ENCODE data around the gene TBC1D3D. TPM values are rescaled to one million over a fixed set of nuclear protein-coding genes. Genes with fewer than 3 reads are reported as not detected.
A peak's percentile ranks its signal among the peaks of the same experiment; 100 is the strongest.
"Not testable (repeated sequence)": the region's sequence is repeated elsewhere in the genome, so short reads cannot be mapped to it uniquely, and the experiment has no call there.

Gene TBC1D3D
- not detected in 2 replicates for total RNA-seq (2013; cell fraction: nucleolus; rRNA removed)
- total RNA-seq (2014; rRNA removed) (0.11 TPM in 1 of 2 replicates, not detected in the other), total RNA-seq (2014; rRNA removed; fragmentation: Illumina TruSeq; extraction: Trizol) (0.09 TPM in 1 of 2 replicates, not detected in the other), total RNA-seq (2021) (0.67 TPM in 1 of 2 replicates, not detected in the other), polyA plus RNA-seq (2011; rRNA removed) (0.22 TPM in 1 of 2 replicates, not detected in the other), polyA plus RNA-seq (2014; fragmentation: Illumina TruSeq; extraction: Trizol) (0.06 TPM in 1 of 2 replicates, not detected in the other), polyA plus RNA-seq (2014; fragmentation: Nextera tagmentation; extraction: Ambion mirVana) (not detected), polyA plus RNA-seq (2014; rRNA removed) (not detected in 2 replicates), polyA plus RNA-seq (2016; fragmentation: Nextera tagmentation; extraction: Ambion mirVana) (not detected), polyA minus RNA-seq (2011; rRNA and poly(A)+ RNA removed) (not detected in 2 replicates), Bru-seq, nascent RNA (not detected), BruChase-seq, experiment 1, labeled RNA remaining after a 6-hour chase (not detected), BruChase-seq, experiment 2, labeled RNA remaining after a 2-hour chase (percentile 3 among the genes with signal in this experiment)
- polyA plus RNA-seq (2011; ENCODE audit: low read depth): 0.14 TPM
- 0.10 and 0.12 TPM in 2 replicates for polyA plus RNA-seq (2011; cell fraction: cytosol; rRNA removed)
- polyA plus RNA-seq (2011; cell fraction: nucleus; rRNA removed): 0.46 and 0.54 TPM in 2 replicates
- 0.10 and 0.12 TPM in 2 replicates for polyA plus RNA-seq (2012)
- not detected in 2 replicates for polyA minus RNA-seq (2011; cell fraction: cytosol; rRNA and poly(A)+ RNA removed)
- not detected in 2 replicates for polyA minus RNA-seq (2011; cell fraction: nucleus; rRNA and poly(A)+ RNA removed)
- long read RNA-seq, experiment 1: 0 reads
- long read RNA-seq, experiment 2: 0 reads

GRCh38 chr17:38003676-38004075, at the start of gene TBC1D3D:
TBC1D3D (plus strand) TSS chr17:38003976; CDS start chr17:38005561, 1,585 bp downstream.
- H3K4me1 ChIP-seq (ENCODE audit: control insufficient read depth, insufficient read depth, low read length); BruUV-seq (replicated peaks); FAIRE-seq; H3K4me2 ChIP-seq (ENCODE audit: control insufficient read depth, insufficient read depth); H3K27ac ChIP-seq (ENCODE audit: control insufficient read depth, insufficient read depth); ATAC-seq; intact Hi-C loops (cut with micrococcal nuclease; ENCODE audit: unreplicated experiment); H3K79me2 ChIP-seq (ENCODE audit: control insufficient read depth, insufficient read depth, low read length); H3K9ac ChIP-seq (ENCODE audit: control insufficient read depth, insufficient read depth, low read length); SMC1A ChIA-PET (ENCODE audit: uncharacterized antibody, unreplicated experiment); H3K36me3 ChIP-seq (ENCODE audit: control insufficient read depth in 2 of 2, insufficient read depth in 2 of 2, low read length in 1 of 2); H3K4me3 ChIP-seq; in situ Hi-C loops (cut with MboI); H3K27me3 ChIP-seq (replicated peaks in 1 of 2; ENCODE audit: control insufficient read depth in 2 of 2, insufficient read depth in 2 of 2, low read length in 1 of 2); RAD21 ChIA-PET (ENCODE audit: unreplicated experiment); DNase-seq (ENCODE audit: low read depth, low spot score); CTCF ChIA-PET; H3K9me3 ChIP-seq (replicated peaks; ENCODE audit: control insufficient read depth, insufficient read depth, low read length); H4K20me1 ChIP-seq (ENCODE audit: control insufficient read depth, insufficient read depth); H2AFZ ChIP-seq (ENCODE audit: control insufficient read depth, low read depth, low read length); POLR2A ChIA-PET: not testable (repeated sequence)
- WGBS (ENCODE audit: insufficient coverage, insufficient replicate concordance, low lambda C conversion rate, missing lambda C conversion rate): no CpG with 5 or more reads among the region's 11 CpGs

GRCh38 chr17:37988960-37989359, 14.8 kb upstream of the TBC1D3D start, which contains the start of gene TBC1D3L:
TBC1D3L (minus strand) TSS chr17:37989060; CDS start chr17:37987520, 1,540 bp downstream.
- H3K9ac ChIP-seq (ENCODE audit: control insufficient read depth, insufficient read depth, low read length); H3K4me3 ChIP-seq; CTCF ChIA-PET; BruUV-seq (replicated peaks); H3K9me3 ChIP-seq (replicated peaks; ENCODE audit: control insufficient read depth, insufficient read depth, low read length); H3K4me1 ChIP-seq (ENCODE audit: control insufficient read depth, insufficient read depth, low read length); RAD21 ChIA-PET (ENCODE audit: unreplicated experiment); H2AFZ ChIP-seq (ENCODE audit: control insufficient read depth, low read depth, low read length); in situ Hi-C loops (cut with MboI); H3K27me3 ChIP-seq (replicated peaks in 1 of 2; ENCODE audit: control insufficient read depth in 2 of 2, insufficient read depth in 2 of 2, low read length in 1 of 2); FAIRE-seq; H3K79me2 ChIP-seq (ENCODE audit: control insufficient read depth, insufficient read depth, low read length); H3K4me2 ChIP-seq (ENCODE audit: control insufficient read depth, insufficient read depth); H3K27ac ChIP-seq (ENCODE audit: control insufficient read depth, insufficient read depth); H3K36me3 ChIP-seq (ENCODE audit: control insufficient read depth in 2 of 2, insufficient read depth in 2 of 2, low read length in 1 of 2); SMC1A ChIA-PET (ENCODE audit: uncharacterized antibody, unreplicated experiment); ATAC-seq; DNase-seq (ENCODE audit: low read depth, low spot score); intact Hi-C loops (cut with micrococcal nuclease; ENCODE audit: unreplicated experiment); H4K20me1 ChIP-seq (ENCODE audit: control insufficient read depth, insufficient read depth); POLR2A ChIA-PET: not testable (repeated sequence)
- no CpG with 5 or more reads among the region's 11 CpGs for WGBS (ENCODE audit: insufficient coverage, insufficient replicate concordance, low lambda C conversion rate, missing lambda C conversion rate)

Other genes with a start within 250 kb of the TBC1D3D start
- gene TBC1D3K, start 79.6 kb upstream of the TBC1D3D start, total RNA-seq (2014; rRNA removed): not detected in 2 replicates
- gene TBC1D3K, start 79.6 kb upstream of the TBC1D3D start, total RNA-seq (2014; rRNA removed; fragmentation: Illumina TruSeq; extraction: Trizol): not detected in 2 replicates
- gene TBC1D3K, start 79.6 kb upstream of the TBC1D3D start, total RNA-seq (2021): not detected in 2 replicates
- gene TBC1D3K, start 79.6 kb upstream of the TBC1D3D start, polyA plus RNA-seq (2011; rRNA removed): not detected in 2 replicates
- gene TBC1D3K, start 79.6 kb upstream of the TBC1D3D start, polyA plus RNA-seq (2014; fragmentation: Illumina TruSeq; extraction: Trizol): not detected in 2 replicates
- gene TBC1D3K, start 79.6 kb upstream of the TBC1D3D start, polyA plus RNA-seq (2014; fragmentation: Nextera tagmentation; extraction: Ambion mirVana): not detected
- not detected in 2 replicates for gene TBC1D3K, start 79.6 kb upstream of the TBC1D3D start, polyA plus RNA-seq (2014; rRNA removed)
- not detected for gene TBC1D3K, start 79.6 kb upstream of the TBC1D3D start, polyA plus RNA-seq (2016; fragmentation: Nextera tagmentation; extraction: Ambion mirVana)
- gene TBC1D3L, start 14.9 kb upstream of the TBC1D3D start, total RNA-seq (2014; rRNA removed): 5.9 and 6.4 TPM in 2 replicates
- 3.8 and 4.2 TPM in 2 replicates for gene TBC1D3L, start 14.9 kb upstream of the TBC1D3D start, total RNA-seq (2014; rRNA removed; fragmentation: Illumina TruSeq; extraction: Trizol)
- 9.7 and 10.4 TPM in 2 replicates for gene TBC1D3L, start 14.9 kb upstream of the TBC1D3D start, total RNA-seq (2021)
- gene TBC1D3L, start 14.9 kb upstream of the TBC1D3D start, polyA plus RNA-seq (2011; rRNA removed): 14.5 and 14.8 TPM in 2 replicates
- gene TBC1D3L, start 14.9 kb upstream of the TBC1D3D start, polyA plus RNA-seq (2014; fragmentation: Illumina TruSeq; extraction: Trizol): 3.0 and 4.7 TPM in 2 replicates
- gene TBC1D3L, start 14.9 kb upstream of the TBC1D3D start, polyA plus RNA-seq (2014; fragmentation: Nextera tagmentation; extraction: Ambion mirVana): 1 to 10 TPM in 1 of 2 experiments, under 1 TPM in 1; 0.31 to 1.4 TPM
- gene TBC1D3L, start 14.9 kb upstream of the TBC1D3D start, polyA plus RNA-seq (2014; rRNA removed): 13.3 and 15.4 TPM in 2 replicates
- 1 to 10 TPM; 3.7 TPM for gene TBC1D3L, start 14.9 kb upstream of the TBC1D3D start, polyA plus RNA-seq (2016; fragmentation: Nextera tagmentation; extraction: Ambion mirVana)
- not detected in 2 replicates for gene TBC1D3C, start 64.7 kb downstream of the TBC1D3D start, total RNA-seq (2014; rRNA removed)
- not detected in 2 replicates for gene TBC1D3C, start 64.7 kb downstream of the TBC1D3D start, total RNA-seq (2014; rRNA removed; fragmentation: Illumina TruSeq; extraction: Trizol)
- not detected in 2 replicates for gene TBC1D3C, start 64.7 kb downstream of the TBC1D3D start, total RNA-seq (2021)
- gene TBC1D3C, start 64.7 kb downstream of the TBC1D3D start, polyA plus RNA-seq (2011; rRNA removed): not detected in 2 replicates
- gene TBC1D3C, start 64.7 kb downstream of the TBC1D3D start, polyA plus RNA-seq (2014; fragmentation: Illumina TruSeq; extraction: Trizol): not detected in 2 replicates
- not detected for gene TBC1D3C, start 64.7 kb downstream of the TBC1D3D start, polyA plus RNA-seq (2014; fragmentation: Nextera tagmentation; extraction: Ambion mirVana)
- gene TBC1D3C, start 64.7 kb downstream of the TBC1D3D start, polyA plus RNA-seq (2014; rRNA removed): not detected in 2 replicates
- under 1 TPM in 1 of 2 experiments, not detected in 1; 0.09 TPM for gene TBC1D3C, start 64.7 kb downstream of the TBC1D3D start, polyA plus RNA-seq (2016; fragmentation: Nextera tagmentation; extraction: Ambion mirVana)
- gene TBC1D3E, start 124.0 kb downstream of the TBC1D3D start, total RNA-seq (2014; rRNA removed): not detected in 2 replicates
- gene TBC1D3E, start 124.0 kb downstream of the TBC1D3D start, total RNA-seq (2014; rRNA removed; fragmentation: Illumina TruSeq; extraction: Trizol): not detected in 2 replicates
- gene TBC1D3E, start 124.0 kb downstream of the TBC1D3D start, total RNA-seq (2021): not detected in 2 replicates
- 0.04 TPM in 1 of 2 replicates, not detected in the other for gene TBC1D3E, start 124.0 kb downstream of the TBC1D3D start, polyA plus RNA-seq (2011; rRNA removed)
- not detected in 2 replicates for gene TBC1D3E, start 124.0 kb downstream of the TBC1D3D start, polyA plus RNA-seq (2014; fragmentation: Illumina TruSeq; extraction: Trizol)
- gene TBC1D3E, start 124.0 kb downstream of the TBC1D3D start, polyA plus RNA-seq (2014; fragmentation: Nextera tagmentation; extraction: Ambion mirVana): not detected
- gene TBC1D3E, start 124.0 kb downstream of the TBC1D3D start, polyA plus RNA-seq (2014; rRNA removed): not detected in 2 replicates
- not detected for gene TBC1D3E, start 124.0 kb downstream of the TBC1D3D start, polyA plus RNA-seq (2016; fragmentation: Nextera tagmentation; extraction: Ambion mirVana)
- gene TBC1D3, start 188.6 kb downstream of the TBC1D3D start, total RNA-seq (2014; rRNA removed): not detected in 2 replicates
- not detected in 2 replicates for gene TBC1D3, start 188.6 kb downstream of the TBC1D3D start, total RNA-seq (2014; rRNA removed; fragmentation: Illumina TruSeq; extraction: Trizol)
- not detected in 2 replicates for gene TBC1D3, start 188.6 kb downstream of the TBC1D3D start, total RNA-seq (2021)
- 0.03 and 0.16 TPM in 2 replicates for gene TBC1D3, start 188.6 kb downstream of the TBC1D3D start, polyA plus RNA-seq (2011; rRNA removed)
- gene TBC1D3, start 188.6 kb downstream of the TBC1D3D start, polyA plus RNA-seq (2014; fragmentation: Illumina TruSeq; extraction: Trizol): not detected in 2 replicates
- gene TBC1D3, start 188.6 kb downstream of the TBC1D3D start, polyA plus RNA-seq (2014; fragmentation: Nextera tagmentation; extraction: Ambion mirVana): not detected
- gene TBC1D3, start 188.6 kb downstream of the TBC1D3D start, polyA plus RNA-seq (2014; rRNA removed): not detected in 2 replicates
- not detected for gene TBC1D3, start 188.6 kb downstream of the TBC1D3D start, polyA plus RNA-seq (2016; fragmentation: Nextera tagmentation; extraction: Ambion mirVana)